Upper lobe of left lung (tissue), 4 donors: ENCODE measurements around the gene WNK2.

ENCODE experiments used
- EP300 ChIP-seq, 4 donors: sonication (generic); formaldehyde crosslinking; IDR thresholded peaks; one replicate each; pipeline ENCODE4 v1.5.1; 2017; ENCODE audit warnings: antibody characterized with exemption in 4 of 4, control low read depth in 2 of 4
- TF ChIP-seq, protein P1 (sequence below), 6 experiments: fragments of 450-650 bp in 4 of 6; fragments of 200-600 bp in 2 of 6; sonication (generic) in 2 of 6; IDR thresholded peaks; one replicate each; pipeline ENCODE4 v1.5.1; 2016 to 2019; ENCODE audit warnings: antibody characterized with exemption in 6 of 6

- TF ChIP-seq, protein P1, sequence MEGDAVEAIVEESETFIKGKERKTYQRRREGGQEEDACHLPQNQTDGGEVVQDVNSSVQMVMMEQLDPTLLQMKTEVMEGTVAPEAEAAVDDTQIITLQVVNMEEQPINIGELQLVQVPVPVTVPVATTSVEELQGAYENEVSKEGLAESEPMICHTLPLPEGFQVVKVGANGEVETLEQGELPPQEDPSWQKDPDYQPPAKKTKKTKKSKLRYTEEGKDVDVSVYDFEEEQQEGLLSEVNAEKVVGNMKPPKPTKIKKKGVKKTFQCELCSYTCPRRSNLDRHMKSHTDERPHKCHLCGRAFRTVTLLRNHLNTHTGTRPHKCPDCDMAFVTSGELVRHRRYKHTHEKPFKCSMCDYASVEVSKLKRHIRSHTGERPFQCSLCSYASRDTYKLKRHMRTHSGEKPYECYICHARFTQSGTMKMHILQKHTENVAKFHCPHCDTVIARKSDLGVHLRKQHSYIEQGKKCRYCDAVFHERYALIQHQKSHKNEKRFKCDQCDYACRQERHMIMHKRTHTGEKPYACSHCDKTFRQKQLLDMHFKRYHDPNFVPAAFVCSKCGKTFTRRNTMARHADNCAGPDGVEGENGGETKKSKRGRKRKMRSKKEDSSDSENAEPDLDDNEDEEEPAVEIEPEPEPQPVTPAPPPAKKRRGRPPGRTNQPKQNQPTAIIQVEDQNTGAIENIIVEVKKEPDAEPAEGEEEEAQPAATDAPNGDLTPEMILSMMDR (IDR thresholded peaks at IDR 0.05): no peak
- no peak for TF ChIP-seq EP300 (IDR thresholded peaks at IDR 0.05)
These were observed 122.7 kb downstream of the WNK2 start for GRCh38 chr9:93306579-93307091.
